K562 (cell line): Measurements from ENCODE around the gene CPTP. TPM values are rescaled to one million over a fixed set of nuclear protein-coding genes. Genes with fewer than 3 reads are reported as not detected.

Source experiments
- ATAC-seq: fragments of 200-7000 bp; cut with Tn5 transposase; 3 replicates; pipeline ENCODE4 v1.9.1; 2020; ENCODE audit warnings: moderate library complexity
- BruUV-seq: library from RNA; stranded (reverse); fragments of 400-500 nt; replicated peaks from 2 replicates; lab custom pipeline; 2021; lab: Mats Ljungman, UMichigan
- CTCF ChIA-PET: fragments of 300-600 bp; formaldehyde crosslinking; extraction: SDS; loops from one replicate; lab custom pipeline; 2021; ENCODE audit warnings: low intra/inter-chr PET ratio; lab: Yijun Ruan, JAX
- POLR2A ChIA-PET: fragments of 300-600, 350-650 bp; sonication (Branson Sonifier 250); formaldehyde crosslinking; extraction: SDS; loops from one replicate; lab custom pipeline; 2021; ENCODE audit warnings: antibody characterized with exemption, inconsistent platforms; lab: Yijun Ruan, JAX
- DNase-seq, 4 experiments: peaks; one replicate each; pipeline versions ENCODE4 v3.0.0 to v3.0.0-alpha.2; 2011 to 2018; ENCODE audit warnings: low spot score in 3 of 4, mixed read lengths in 3 of 4; ENCODE audit errors: extremely low read depth in 1 of 4
- FAIRE-seq: peaks from 2 replicates; lab custom pipeline; 2011; peaks lifted over from hg19 to GRCh38; lab: Jason Lieb, UNC
- H2AFZ ChIP-seq: 2 replicates; pipeline ENCODE4 v1.6.0; 2011; ENCODE audit warnings: low read depth, low read length, control low read depth, inconsistent platforms
- H3K27ac ChIP-seq: fragments of 200-600 bp; 3 replicates; pipeline ENCODE4 v1.8.0; 2011; ENCODE audit warnings: low read depth, mild to moderate bottlenecking, control low read depth, inconsistent platforms, low read length, moderate library complexity, mixed read lengths; ENCODE audit errors: extremely low read depth
- H3K27me3 ChIP-seq, 2 experiments: fragments of 300-600 bp in 1 of 2; 2 replicates in 1 of 2; 3 replicates in 1 of 2; pipeline versions ENCODE4 v1.6.0 to v1.8.0; 2011; ENCODE audit warnings: inconsistent platforms in 2 of 2, low read length in 2 of 2, mild to moderate bottlenecking in 1 of 2, mixed read lengths in 1 of 2, moderate library complexity in 1 of 2; ENCODE audit not compliant: control insufficient read depth in 2 of 2, insufficient read depth in 2 of 2
- H3K36me3 ChIP-seq: fragments of 300-600 bp; 3 replicates; pipeline ENCODE4 v1.8.0; 2011; ENCODE audit warnings: mild to moderate bottlenecking, low read length, inconsistent platforms; ENCODE audit not compliant: control insufficient read depth, insufficient read depth
- H3K4me1 ChIP-seq, 2 experiments: fragments of 200-600 bp in 1 of 2; replicated peaks in 1 of 2; 2 replicates in 1 of 2; 3 replicates in 1 of 2; pipeline versions ENCODE4 v1.5.1 to v1.8.0; 2011; ENCODE audit warnings: inconsistent platforms in 2 of 2, low read length in 2 of 2, mild to moderate bottlenecking in 1 of 2, mixed read lengths in 1 of 2, moderate library complexity in 1 of 2; ENCODE audit not compliant: control insufficient read depth in 2 of 2, insufficient read depth in 2 of 2
- H3K4me2 ChIP-seq: 2 replicates; pipeline ENCODE4 v1.6.1; 2011; ENCODE audit warnings: low read length, control low read depth, inconsistent platforms, mixed read lengths; ENCODE audit not compliant: insufficient read depth
- H3K4me3 ChIP-seq: fragments of 200-600 bp; sonication (generic), shearing (Covaris generic); 2 replicates; pipeline ENCODE4 v1.5.1; 2016; ENCODE audit warnings: control low read depth, inconsistent platforms
- H3K79me2 ChIP-seq: fragments of 200-600 bp; 3 replicates; pipeline ENCODE4 v1.8.0; 2011; ENCODE audit warnings: low read length, inconsistent platforms; ENCODE audit not compliant: control insufficient read depth, insufficient read depth
- H3K9ac ChIP-seq, 2 experiments: 2 replicates each; pipeline versions ENCODE4 v1.6.0 to v1.6.1; 2011; ENCODE audit warnings: low read depth in 2 of 2, low read length in 2 of 2, control low read depth in 1 of 2, inconsistent platforms in 1 of 2, mild to moderate bottlenecking in 1 of 2, mixed read lengths in 1 of 2; ENCODE audit not compliant: insufficient read depth in 1 of 2
- H3K9me1 ChIP-seq: one replicate; pipeline ENCODE4 v1.6.0; 2011; ENCODE audit warnings: inconsistent platforms, mild to moderate bottlenecking, low read length, moderate library complexity; ENCODE audit not compliant: control insufficient read depth, insufficient read depth
- H3K9me3 ChIP-seq: replicated peaks from 2 replicates; pipeline ENCODE4 v1.5.1; 2011; ENCODE audit warnings: low read depth, low read length, inconsistent platforms; ENCODE audit not compliant: control insufficient read depth, insufficient read depth
- H4K20me1 ChIP-seq: replicated peaks from 2 replicates; pipeline ENCODE4 v1.6.1; 2011; ENCODE audit warnings: low read length, inconsistent platforms, mixed read lengths; ENCODE audit not compliant: control insufficient read depth, insufficient read depth
- CTCF ChIP-seq, 3 experiments: IDR thresholded peaks in 2 of 3; conservative IDR thresholded peaks in 1 of 3; 2 replicates each; pipeline ENCODE4 v1.5.1; 2011 to 2012; ENCODE audit warnings: low read length in 3 of 3, mild to moderate bottlenecking in 3 of 3, control low read depth in 2 of 3, improper control_type of control experiment in 1 of 3, inconsistent platforms in 1 of 3, low read depth in 1 of 3, mixed read lengths in 1 of 3, moderate library complexity in 1 of 3; ENCODE audit not compliant: insufficient read depth in 2 of 3
- FOXP4 ChIP-seq: sonication (generic); formaldehyde crosslinking; IDR thresholded peaks from 2 replicates; pipeline ENCODE4 v1.8.0; 2022; ENCODE audit warnings: mild to moderate bottlenecking, missing genetic modification reagents, borderline replicate concordance
- HMGN3 ChIP-seq: IDR thresholded peaks from 2 replicates; pipeline ENCODE4 v1.6.1; 2011; ENCODE audit warnings: borderline replicate concordance, low read depth, mild to moderate bottlenecking, mixed read lengths, low read length; ENCODE audit not compliant: insufficient read length; ENCODE audit errors: extremely low read depth
- KDM4B ChIP-seq, 2 experiments: fragments of 450-650 bp in 1 of 2; sonication (generic) in 1 of 2; IDR thresholded peaks; 2 replicates each; pipeline ENCODE4 v1.6.1; 2016 to 2017; ENCODE audit warnings: borderline replicate concordance in 2 of 2, antibody characterized with exemption in 1 of 2, low read depth in 1 of 2, mild to moderate bottlenecking in 1 of 2
- PHF20 ChIP-seq: fragments of 450-650 bp; IDR thresholded peaks from 2 replicates; pipeline ENCODE4 v1.6.1; 2018; ENCODE audit not compliant: partially characterized antibody
- POLR2G ChIP-seq: fragments of 200-400 bp; formaldehyde crosslinking; IDR thresholded peaks from 2 replicates; pipeline ENCODE4 v1.6.1; 2017; ENCODE audit warnings: low read depth, mild to moderate bottlenecking, antibody characterized with exemption, low read length, moderate library complexity
- PRDM10 ChIP-seq: fragments of 450-650 bp; IDR thresholded peaks from 2 replicates; pipeline ENCODE4 v1.6.1; 2018; ENCODE audit not compliant: partially characterized antibody
- XRCC5 ChIP-seq: fragments of 200-400 bp; formaldehyde crosslinking; IDR thresholded peaks from 2 replicates; pipeline ENCODE4 v1.6.1; 2017; ENCODE audit warnings: low read depth, mild to moderate bottlenecking, low read length
- ZBTB33 ChIP-seq: sonication (generic); formaldehyde crosslinking; IDR thresholded peaks from 2 replicates; pipeline ENCODE4 v1.8.1; 2023; ENCODE audit warnings: mild to moderate bottlenecking, missing genetic modification reagents
- WGBS: fragments of 100-300 bp; shearing (Covaris generic); methylation state at CpG from one replicate; pipeline ENCODE4 v1.1.6; 2016; ENCODE audit warnings: low coverage, mixed read lengths; ENCODE audit not compliant: insufficient coverage; ENCODE audit errors: missing lambda C conversion rate; 5-methylcytosine and 5-hydroxymethylcytosine counted together
- in situ Hi-C: fragments of 300-500 bp; cut with MboI; formaldehyde crosslinking; loops from 4 replicates; pipeline ENCODE4 v1.15.0; 2018; ENCODE audit warnings: inconsistent platforms, mixed read lengths
- intact Hi-C: fragments of 100-400 bp; cut with micrococcal nuclease; formaldehyde crosslinking; loops from 2 replicates; pipeline ENCODE4 v1.14.2; 2022
- polyA plus RNA-seq, 8 experiments: library from polyadenylated mRNA; depleted of rRNA in 4 of 8; stranded (reverse) in 5 of 8; unstranded in 3 of 8; fragments of >200 nt; fragmentation: Nextera tagmentation in 2 of 8; fragmentation: Illumina TruSeq in 1 of 8; extraction: Ambion mirVana in 2 of 8; extraction: Trizol in 1 of 8; gene quantifications; 2 replicates each; pipeline versions ENCODE4 v1.2.1 to v1.2.3, GENCODE V29; 2011 to 2014; ENCODE audit warnings: inconsistent platforms in 1 of 8, missing spikeins in 1 of 8
- total RNA-seq, 7 experiments: library from RNA; depleted of rRNA in 6 of 7; stranded (reverse); fragments of >200 nt in 6 of 7; fragmentation: Illumina TruSeq in 2 of 7; extraction: Trizol in 2 of 7; gene quantifications; 2 replicates each; pipeline versions ENCODE4 v1.2.1 to v1.2.3, GENCODE V29; 2011 to 2021; ENCODE audit warnings: low replicate concordance in 1 of 7

Gene CPTP
- total and polyA plus RNA-seq, 9 of the 15 experiments (the other 6 are each of a cell fraction or from before 2014, with no cell fraction given): 0.11 to 25.8 (median 3.5) TPM

- in situ Hi-C loops: no loop called here
- TF ChIP-seq POLR2G: 0 out of 2 replicates have a peak, but pooled peaks have one; percentile 0
- no peak for TF ChIP-seq PHF20
- TF ChIP-seq XRCC5: peak; percentile 45
- TF ChIP-seq ZBTB33 (CRISPR knock-in tag): peak; percentile 43; the same call in 1 of the 2 replicates
- TF ChIP-seq PRDM10: peak; percentile 78
- TF ChIP-seq HMGN3: peak; percentile 46
- peak in 1 of 2 experiments; percentile 39; a peak in 1 of 4 replicates for TF ChIP-seq KDM4B (IDR thresholded peaks at IDR 0.05; ENCODE audit: borderline replicate concordance in 2 of 2, low read depth in 1 of 2)
- peak; percentile 49 to 72 (median 65) for TF ChIP-seq CTCF (IDR thresholded peaks at IDR 0.05 in 2 of 3, conservative IDR thresholded peaks at IDR 0.05 in 1 of 3; ENCODE audit: insufficient read depth in 2 of 3, low read depth in 1 of 3, low read length in 3 of 3)
- 0 out of 2 replicates have a peak, but pooled peaks have one; percentile 4 for TF ChIP-seq FOXP4
These were observed 24.8 kb upstream of the CPTP start for GRCh38 chr1:1299686-1300351.

More at GRCh38 chr1:1299686-1300351, 24.8 kb upstream of the CPTP start:
- H3K79me2 ChIP-seq: peaks cover 8% of the 10 kb centered on the region
- FAIRE-seq (peak; percentile 81), ATAC-seq (peak; percentile 81), DNase-seq (peak in 2 of 4 experiments; percentile 50 to 59)
- intact Hi-C loops: loop anchor here (10.0 kb wide), 2 partner anchors 315 to 925 kb away; partner anchors contain the start of genes PERM1 and SKI
- H3K4me3 ChIP-seq: no peak overlapping the region
- CTCF ChIA-PET: interaction anchor here (0.5 kb wide), 1 partner anchor 556 kb away, joined by 3 read pairs; no protein-coding TSS in a partner anchor
- peaks cover 21% of the 10 kb centered on the region for H3K9me1 ChIP-seq
- peaks cover 9 to 76% of the 10 kb centered on the region in 2 experiments for H3K4me1 ChIP-seq
- peaks cover 15% of the 10 kb centered on the region; the same call in 1 of the 3 replicates for H3K36me3 ChIP-seq
- no peaks in the 10 kb centered on the region for H3K27me3 ChIP-seq
- 70% methylated on average over 21 of the region's 22 CpGs for WGBS
- H3K9me3 ChIP-seq: no peaks in the 10 kb centered on the region
- POLR2A ChIA-PET: interaction anchor here (0.6 kb wide), 1 partner anchor 722 kb away, joined by 4 read pairs; no protein-coding TSS in a partner anchor
- BruUV-seq: no TSS peak
- no peak overlapping the region; a peak in 1 of 4 replicates for H3K9ac ChIP-seq
- H3K4me2 ChIP-seq: no peak overlapping the region
- H4K20me1 ChIP-seq: peaks cover 19% of the 10 kb centered on the region; the same call in 1 of the 2 replicates
- no peak overlapping the region for H3K27ac ChIP-seq
- no peak overlapping the region for H2AFZ ChIP-seq
